ENCODE data around the gene AFTPH.

The AFTPH gene, protein sequence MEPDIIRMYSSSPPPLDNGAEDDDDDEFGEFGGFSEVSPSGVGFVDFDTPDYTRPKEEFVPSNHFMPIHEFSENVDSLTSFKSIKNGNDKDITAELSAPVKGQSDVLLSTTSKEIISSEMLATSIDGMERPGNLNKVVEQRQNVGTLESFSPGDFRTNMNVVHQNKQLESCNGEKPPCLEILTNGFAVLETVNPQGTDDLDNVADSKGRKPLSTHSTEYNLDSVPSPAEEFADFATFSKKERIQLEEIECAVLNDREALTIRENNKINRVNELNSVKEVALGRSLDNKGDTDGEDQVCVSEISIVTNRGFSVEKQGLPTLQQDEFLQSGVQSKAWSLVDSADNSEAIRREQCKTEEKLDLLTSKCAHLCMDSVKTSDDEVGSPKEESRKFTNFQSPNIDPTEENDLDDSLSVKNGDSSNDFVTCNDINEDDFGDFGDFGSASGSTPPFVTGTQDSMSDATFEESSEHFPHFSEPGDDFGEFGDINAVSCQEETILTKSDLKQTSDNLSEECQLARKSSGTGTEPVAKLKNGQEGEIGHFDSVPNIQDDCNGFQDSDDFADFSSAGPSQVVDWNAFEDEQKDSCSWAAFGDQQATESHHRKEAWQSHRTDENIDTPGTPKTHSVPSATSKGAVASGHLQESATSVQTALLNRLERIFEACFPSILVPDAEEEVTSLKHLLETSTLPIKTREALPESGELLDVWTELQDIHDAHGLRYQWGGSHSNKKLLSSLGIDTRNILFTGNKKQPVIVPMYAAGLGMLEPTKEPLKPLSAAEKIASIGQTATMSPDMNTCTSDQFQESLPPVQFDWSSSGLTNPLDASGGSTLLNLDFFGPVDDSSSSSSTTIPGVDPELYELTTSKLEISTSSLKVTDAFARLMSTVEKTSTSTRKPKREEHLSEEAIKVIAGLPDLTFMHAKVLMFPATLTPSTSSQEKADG

DNA sequence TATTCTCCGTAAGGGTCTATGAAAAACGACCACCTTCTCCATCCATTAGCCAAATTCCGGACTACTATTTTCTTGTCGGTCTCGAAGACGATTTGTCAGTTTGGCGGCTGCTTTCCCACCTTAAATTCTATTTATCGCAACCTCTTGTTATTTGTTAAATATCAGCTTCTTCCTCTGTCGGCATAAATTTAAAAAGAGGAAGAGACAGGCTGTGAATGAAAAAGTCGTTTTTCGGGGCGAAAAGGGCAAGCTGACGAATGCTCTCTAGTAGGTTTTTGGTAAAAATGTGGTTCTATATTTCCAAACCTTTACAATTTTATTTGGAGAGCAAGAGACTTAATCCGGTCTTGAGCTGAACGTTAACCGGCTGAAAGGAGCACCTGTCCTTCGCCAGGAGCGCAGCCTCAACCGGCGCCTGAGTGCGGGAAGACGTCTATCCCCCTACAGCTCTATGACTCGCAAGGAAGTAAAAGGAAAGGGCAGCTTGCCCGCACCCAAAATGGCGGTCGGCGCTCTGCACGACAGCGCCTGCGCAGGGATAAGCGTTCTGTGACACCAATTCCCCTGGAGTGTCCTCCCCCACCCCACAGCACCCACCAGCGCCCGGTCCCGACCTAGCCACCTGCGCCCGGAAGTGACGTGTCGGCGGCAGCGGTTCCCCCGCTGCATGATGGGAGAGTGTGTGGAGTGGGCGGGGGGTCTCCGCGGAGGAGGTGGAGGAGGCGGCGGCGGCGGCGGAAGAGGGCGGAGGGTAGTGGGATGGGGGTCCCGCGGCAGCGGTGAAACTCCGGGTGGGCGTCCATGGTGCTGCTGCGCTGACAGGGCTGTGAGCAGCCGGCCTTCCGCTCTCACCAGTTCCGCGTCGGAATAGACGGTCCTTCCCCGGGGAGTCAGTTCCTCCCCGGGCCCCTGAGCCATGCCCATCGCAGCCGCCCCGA lies at the start of gene AFTPH:
Gene AFTPH (plus strand): TSS at position 663 of the 938 bp plus-strand sequence. CDS start 27,147 bp downstream, outside the sequence.
- DNase-seq (ENCODE audit: low read depth, low spot score), result peak; percentile 99

DNA sequence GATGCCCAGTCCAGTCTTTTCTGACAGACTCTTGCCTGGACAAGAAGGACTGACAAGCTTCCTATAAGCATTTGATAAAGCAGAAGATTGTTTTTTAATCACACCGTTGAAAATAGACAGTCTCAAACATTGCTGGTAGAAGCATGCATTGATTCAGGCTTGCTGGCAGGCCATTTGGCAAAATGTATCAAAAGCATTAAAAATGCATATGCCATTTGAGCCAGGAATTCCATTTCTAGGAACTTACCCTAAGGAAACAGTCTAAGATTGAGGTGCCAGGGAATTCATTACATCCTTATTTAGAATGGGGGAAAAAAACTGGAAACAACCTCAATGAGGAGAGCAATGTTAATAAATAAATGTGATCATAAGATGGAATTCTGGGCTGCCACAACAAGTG lies 49.5 kb upstream of the AFTPH start:
- no peak for DNase-seq (ENCODE audit: low read depth, low spot score)

DNA sequence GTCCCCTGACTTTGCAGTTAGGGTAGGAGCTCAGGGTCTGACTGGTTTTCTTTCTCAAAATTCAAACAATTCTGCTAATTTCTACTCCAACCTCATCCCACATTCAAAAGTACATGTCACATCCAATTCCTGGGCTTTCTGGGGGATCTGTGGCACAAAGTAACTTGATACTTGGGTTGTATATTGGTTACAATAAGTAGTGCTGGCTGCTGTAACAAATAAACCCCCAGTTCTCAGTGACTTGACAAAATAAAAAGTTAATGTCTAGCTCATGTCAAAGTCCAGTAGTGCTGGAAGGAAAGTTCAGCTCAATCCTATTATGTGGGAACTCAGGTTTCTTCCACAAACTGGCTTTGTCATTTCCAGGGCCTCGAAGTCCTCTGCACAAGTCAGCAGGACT lies 47.1 kb upstream of the AFTPH start:
- DNase-seq (ENCODE audit: low read depth, low spot score), result no peak

DNA sequence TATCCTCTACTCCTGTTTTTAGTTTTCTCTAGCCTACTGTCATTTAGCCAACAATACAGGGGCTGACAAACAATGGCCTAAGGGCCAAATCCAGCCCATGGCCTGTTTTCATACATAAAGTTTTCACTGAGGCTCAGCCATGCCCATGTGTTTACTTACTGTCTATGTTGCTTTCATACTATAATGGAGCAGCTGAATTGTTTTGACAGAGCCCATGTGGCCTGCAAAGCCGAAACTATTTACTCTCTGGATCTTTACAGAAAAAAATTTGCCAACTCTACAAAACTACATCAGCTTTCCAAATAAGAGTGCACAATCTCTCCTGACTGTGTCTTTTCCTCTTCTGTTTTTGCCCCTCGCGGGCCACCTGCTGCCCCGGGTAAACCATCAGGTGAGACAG lies 46.1 kb upstream of the AFTPH start:
- DNase-seq (ENCODE audit: low read depth, low spot score), result no peak

DNA sequence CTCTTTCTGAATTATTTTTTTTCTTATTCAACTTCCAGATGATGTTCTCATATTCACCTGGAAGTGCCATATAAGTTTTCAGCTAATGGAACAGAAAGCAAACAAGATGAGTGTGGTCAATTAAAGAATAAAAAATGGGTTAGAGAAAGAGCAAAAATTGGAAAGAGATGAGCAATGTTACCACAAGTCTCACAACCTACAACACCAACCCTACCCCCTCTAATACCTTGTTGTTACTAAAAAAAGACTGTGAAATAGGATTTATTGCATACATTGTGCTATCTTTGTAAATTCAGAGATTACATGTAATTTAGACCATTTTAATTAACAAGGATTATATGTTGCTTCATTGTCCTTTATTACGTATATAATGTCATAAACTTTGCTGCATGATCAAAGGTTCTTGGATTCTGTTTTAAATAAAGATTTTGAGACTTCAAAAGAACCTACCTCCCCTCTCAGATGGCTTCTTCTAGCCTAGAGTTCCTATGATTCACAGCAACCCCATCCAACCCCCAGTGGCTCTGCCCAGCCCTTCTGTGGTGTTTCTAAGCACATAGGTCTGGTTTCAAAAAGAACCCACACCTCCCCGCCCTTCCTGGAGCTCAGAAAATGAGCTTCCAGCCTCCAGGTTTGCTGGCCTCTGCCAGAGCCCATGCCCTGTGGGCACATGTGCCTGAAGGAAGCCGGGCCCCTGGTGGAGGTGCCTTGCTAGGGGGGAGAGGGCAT lies 45.5 kb upstream of the AFTPH start:
- DNase-seq (ENCODE audit: low read depth, low spot score), result no peak

DNA sequence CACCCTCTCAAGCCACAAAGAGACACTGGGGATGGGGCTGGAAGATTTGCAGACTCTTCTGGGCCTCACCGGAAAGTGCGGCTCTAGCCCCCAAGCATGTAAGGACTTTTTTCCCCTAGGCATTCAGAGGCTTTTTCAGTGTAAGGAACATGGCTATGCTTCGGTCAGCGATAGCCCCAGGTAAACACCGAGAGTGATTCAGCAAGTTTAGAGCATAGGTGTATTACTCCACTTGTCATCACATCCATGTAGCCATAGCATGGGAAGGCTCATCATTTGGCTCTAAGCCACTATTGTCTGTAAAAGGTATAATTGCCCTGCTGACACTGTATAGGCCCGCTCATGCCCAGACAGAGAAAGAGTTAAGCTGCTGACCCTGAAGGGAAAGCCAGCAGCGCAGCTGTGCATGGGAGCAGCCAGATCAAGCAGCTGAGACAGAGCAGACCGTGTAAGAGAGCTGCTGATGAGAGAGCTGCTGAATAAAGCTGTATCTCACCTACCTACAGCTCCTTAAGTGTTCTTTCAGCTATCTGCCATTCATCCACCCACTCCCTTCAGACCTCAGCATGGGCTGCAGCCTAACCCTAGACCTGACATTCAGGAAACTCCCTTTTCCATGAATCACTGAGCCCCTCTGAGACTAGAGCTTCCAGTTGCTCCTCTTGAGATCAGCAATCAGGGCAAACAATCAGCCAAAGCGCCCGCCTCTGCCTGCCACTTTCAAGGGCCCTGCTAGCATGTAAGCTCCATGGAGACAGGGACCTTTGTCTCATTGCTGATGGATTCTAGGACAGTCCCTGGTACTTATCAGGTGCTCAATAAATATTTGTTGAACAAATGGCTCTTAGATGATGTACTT lies 44.6 kb upstream of the AFTPH start:
- no peak for DNase-seq (ENCODE audit: low read depth, low spot score)

DNA sequence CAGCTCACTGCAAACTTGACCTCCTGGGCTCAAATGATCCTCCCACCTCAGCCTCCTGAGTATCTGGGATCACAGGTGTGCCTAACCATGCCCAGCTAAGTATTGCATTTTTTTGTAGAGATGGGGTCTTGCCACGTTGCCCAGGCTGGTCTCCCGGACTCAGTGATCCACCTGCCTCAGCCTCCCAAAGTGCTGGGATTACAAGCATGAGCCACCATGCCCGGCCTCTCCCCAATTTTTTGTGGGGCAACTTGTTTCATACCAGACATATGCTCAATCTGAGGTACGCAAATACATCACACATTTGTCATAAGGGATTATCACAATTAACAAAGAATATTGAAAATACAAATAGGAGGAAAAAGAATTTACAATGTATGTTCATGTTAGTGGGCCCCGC lies 42.5 kb upstream of the AFTPH start:
- DNase-seq (ENCODE audit: low read depth, low spot score), result no peak

DNA sequence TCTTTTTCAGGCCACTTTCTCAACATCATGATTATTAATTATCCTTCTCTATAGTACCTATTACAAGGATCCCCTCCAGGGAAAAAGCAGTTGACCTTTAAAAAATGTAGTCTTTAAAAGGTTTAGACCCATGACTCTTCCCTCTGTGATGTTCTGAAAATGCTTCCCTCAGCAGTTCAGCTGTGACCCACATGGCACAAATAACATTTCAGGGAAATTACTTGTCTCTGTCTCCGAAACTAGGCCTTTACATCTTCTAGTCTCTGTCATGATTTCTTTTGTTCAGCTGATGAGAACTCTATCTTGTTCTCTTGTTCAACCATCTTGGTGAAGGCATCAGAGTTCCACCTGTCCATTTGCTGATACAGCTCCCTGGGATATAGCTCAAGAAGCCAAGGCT lies 41.9 kb upstream of the AFTPH start:
- no peak for DNase-seq (ENCODE audit: low read depth, low spot score)

DNA sequence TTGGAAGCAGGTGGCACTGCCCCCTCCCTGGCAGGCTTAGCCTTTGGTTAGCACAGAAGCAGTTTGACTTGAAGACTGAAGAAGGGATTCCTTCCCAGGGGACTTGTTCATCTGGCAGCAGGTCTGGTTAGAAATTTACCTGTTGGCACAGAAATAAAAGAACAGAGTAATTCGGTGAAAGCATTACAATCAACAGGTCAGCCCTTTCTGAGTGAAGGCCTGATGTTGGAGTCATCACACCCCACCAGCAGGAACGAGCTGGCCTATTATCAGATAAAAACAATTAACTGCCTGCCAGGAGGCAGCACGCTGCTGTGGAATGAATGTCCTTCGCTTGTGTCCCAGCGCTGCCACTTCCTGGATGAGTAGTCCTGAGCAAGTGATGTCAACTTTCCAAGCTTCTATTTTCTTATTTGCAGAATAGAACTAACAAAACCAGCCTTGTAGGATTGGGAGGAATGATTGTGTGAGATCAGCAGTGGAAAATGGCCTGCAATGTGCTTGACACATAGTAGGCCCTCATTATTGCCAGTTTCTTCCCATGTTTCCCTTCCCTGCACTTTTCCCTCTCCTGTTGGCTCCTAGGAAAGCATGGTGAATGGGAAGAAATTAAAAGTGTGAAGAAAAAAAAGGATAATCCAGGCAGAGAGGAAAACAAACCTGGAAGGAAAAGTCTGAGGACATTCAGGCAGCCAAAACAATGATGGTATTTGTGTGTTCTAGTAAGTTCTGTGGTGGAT lies 41.2 kb upstream of the AFTPH start:
- peak; percentile 53 for DNase-seq (ENCODE audit: low read depth, low spot score)

DNA sequence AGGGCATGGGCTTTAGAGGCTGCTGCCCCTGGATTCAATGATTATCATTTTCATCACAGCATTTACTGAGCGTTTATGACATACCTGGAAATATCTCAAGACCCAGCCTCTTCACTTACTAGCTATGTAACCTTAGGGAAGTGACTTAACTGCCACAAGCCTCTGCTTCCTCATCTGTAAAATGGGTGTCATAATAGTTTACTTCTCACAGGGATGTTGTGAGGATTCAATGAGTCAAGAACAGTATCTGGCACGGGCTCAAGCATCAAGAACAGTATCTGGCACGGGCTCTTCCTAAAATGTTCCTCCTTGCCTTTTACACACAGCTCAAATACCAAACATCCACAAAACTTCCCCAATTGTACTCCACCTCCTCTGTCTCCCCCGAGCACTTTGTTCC lies 38.8 kb upstream of the AFTPH start:
- DNase-seq (ENCODE audit: low read depth, low spot score), result no peak

DNA sequence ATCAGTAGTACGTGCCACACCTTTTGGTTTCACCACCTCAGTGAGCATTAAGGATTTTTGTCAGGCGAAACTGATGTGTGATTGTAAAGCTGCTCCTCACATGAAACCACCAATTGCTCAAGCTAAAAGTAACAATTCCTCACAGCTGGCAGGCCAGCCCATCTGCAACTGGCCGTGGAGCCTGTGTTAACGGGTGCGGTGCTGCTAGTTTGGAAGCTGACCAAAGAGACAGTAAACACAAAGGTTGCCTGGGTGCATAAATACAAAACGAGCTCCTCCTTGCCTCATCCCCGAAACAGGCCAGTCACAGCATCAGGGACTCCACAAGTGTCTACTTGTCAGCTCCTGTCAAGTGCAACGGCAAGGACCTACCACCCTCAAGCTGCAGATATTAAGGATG lies 38.2 kb upstream of the AFTPH start:
- DNase-seq (ENCODE audit: low read depth, low spot score), result no peak

DNA sequence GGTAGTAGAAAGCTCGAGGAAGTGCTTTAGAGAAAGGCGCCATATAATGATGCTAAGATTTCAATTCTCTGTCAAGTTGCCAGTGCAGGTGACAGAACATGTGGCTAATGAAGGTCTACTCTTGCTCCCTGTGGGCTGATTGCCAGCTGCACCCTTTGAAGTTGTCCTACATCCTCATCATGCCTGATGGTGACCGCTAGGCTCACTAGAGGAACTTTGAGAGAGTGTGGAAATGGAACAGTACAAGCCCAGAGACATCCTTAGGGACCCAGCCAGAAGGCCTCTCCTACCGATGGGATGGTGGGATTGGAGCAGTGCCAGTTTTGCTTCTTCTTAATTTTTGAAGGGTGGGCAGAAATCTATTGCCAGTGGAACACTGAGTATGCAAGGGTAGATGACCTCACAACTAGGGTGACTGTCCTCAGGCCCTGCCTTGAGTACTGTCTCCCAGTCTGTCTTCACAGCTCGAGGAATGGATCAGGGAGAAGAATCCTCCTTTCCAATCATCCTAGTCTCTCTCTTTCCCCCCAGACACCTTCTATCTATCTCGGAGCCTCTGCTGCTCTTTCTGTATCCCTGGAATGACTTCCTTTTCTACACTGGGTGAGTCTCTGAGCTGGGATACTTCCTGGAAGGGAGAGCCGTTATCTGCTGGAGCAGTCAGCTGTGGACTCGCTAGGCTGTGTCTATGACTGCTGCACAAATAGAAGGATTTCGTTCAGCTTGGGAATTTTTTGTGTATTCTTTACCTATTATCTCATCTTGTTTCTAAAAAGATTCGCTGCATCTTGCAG lies 36.7 kb upstream of the AFTPH start:
- DNase-seq (ENCODE audit: low read depth, low spot score), result no peak

DNA sequence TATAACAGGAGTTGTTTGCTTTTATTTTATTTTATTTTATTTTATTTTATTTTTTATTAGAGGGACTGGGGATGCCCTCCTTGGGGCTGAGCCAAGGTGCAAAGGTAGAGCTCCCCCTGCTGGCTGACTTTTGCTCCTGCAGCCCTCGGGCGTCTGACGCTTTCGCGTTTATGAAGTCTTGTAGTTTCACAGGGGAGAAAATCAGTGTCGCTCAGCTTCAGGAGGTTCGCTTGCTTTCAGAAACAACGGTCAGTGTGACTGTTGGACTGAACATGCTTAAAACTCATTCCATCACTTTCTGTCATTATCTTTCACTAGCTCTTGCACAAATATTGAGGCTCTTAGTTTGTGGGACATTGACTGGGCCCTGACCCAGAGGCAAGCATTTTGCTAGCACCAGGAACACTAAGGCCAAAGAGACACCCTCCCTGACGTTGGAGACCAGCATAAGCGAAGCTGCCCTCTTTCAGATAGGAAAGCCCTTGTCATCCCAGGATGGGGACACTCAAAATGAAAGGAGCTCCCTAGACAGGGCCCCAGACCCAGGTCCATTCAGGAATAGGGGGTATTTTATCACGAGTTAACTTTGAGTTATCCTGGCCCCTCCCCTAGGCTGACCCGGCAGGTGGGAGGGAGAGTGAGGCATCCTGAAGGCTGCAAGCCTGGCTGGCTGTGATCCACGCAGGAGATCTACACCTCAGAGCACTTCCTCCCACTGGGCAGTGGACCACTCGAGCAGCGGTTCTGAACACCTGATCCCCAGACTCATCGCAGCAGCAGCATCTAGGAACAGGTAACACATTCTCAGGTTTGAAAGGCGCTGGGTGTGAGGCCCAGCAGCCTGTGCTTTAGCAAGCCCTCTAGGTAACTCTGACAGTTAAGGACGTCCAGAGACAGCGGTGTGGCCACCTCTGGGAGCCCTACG lies 35.8 kb upstream of the AFTPH start:
- peak; percentile 83 for DNase-seq (ENCODE audit: low read depth, low spot score)

DNA sequence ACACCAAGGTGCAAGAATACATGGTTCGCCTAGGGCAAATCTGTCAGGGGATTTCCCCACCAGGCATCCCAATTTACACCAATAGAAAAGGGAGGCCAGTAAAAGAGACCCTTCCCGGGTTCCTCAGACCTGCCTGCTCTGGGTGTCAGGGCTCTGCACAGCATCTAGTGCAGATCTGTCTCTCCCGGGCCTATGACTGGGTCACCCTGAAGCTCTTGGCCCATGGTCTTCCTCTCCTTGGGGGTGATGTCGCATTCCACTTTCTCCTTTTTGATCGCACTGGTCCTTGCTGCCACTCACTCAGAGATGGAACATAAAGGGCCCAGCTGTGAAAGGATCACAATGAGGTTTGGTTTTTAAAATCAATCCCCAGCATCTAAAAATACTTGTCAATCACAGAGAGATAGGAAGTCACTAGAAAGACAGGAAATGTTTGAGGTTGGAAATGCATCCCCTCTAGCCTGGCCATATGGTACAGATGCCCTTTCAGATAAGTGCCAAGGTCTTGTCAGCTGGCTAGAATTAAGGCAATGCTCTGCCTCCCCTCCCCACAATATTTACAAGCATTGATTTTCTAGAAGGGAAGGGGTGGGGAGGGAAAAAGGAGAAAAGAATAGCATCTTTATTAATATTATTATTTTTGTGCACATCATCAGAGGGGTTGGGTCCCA lies 34.9 kb upstream of the AFTPH start:
- no peak for DNase-seq (ENCODE audit: low read depth, low spot score)

DNA sequence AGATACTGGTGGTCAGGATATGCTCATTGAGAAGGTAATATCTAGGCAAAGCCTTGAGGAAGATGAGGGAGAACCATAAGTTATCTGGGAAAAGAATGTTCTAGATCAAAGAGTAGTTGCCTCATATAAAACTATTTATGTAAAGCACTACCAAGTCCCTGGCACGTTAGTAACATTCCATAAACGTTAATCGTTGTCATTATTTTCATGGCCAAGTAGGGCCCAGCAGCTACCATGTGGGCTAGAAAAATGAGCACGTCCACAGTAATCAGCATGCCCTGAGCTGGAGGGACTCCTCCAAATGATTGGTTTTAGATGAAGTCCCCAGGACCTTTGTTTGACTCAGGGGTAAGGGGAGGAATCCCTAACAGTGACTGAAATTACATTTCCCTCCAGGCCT lies 32.7 kb upstream of the AFTPH start:
- DNase-seq (ENCODE audit: low read depth, low spot score), result no peak

DNA sequence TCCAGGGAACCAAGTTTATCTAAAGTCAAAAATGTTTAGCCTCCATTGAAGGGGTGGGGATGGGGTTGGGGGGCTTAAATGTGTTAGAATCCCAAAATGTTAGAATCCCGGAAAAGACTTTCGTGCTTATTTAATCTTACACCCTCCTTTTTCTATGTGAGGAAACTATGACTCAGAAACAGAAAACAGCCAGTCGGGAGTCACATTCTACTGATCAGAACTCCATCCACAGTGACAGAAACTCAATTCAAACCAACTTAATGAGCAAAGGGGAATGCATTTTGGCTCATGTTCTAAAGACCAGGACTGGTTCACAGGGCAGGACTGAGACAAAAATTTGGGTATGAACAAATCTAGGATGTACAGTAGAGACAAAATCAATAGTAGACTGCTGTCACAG lies 31.9 kb upstream of the AFTPH start:
- DNase-seq (ENCODE audit: low read depth, low spot score), result no peak

DNA sequence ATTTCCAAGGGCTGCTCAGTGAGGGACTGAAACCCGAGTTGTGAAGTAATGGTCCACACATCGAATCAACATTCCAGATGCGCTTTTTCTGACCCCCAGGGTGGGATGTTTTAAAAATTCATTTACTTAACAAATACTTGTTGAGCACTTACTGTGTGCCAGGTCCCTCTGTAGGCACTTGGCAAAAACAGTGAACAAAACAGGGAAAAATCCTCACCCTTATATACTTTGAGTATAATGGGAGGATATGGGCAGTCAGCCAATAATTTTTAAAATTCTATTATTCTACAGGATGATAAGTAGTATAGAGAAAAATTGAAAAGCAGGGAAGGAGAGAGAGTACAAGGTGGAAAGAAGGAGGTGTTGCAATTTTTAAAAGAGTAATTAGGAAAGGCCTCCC lies 31.3 kb upstream of the AFTPH start:
- no peak for DNase-seq (ENCODE audit: low read depth, low spot score)

All from ELF-1 (cell line).